ENCODE results near the gene PARD3B. TPM values are rescaled to one million over a fixed set of nuclear protein-coding genes. Genes with fewer than 3 reads are reported as not detected.

Gene PARD3B
- polyA plus RNA-seq, 10 donors = 6.5 to 10.2 (median 7.4) TPM

DNA sequence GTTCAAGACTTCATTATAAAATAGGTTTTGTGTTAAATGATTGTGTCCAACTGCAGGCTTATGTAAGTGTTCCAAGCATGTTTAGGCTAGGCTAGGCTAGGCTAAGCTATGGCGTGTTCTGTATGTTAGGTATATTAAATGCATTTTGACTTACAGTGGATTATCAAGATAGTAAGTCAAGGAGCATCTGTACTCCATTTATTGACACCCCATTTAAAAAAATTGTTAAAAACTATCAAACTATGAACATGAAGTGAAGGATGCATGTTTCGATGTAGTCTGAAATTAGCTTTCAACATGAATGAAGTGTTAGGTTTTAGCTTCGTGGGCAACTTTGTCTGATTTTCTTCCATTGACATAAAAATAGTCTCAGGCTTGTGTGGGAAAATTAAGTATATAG is 290.5 kb downstream of the PARD3B start:
- DNase-seq = no peak

DNA sequence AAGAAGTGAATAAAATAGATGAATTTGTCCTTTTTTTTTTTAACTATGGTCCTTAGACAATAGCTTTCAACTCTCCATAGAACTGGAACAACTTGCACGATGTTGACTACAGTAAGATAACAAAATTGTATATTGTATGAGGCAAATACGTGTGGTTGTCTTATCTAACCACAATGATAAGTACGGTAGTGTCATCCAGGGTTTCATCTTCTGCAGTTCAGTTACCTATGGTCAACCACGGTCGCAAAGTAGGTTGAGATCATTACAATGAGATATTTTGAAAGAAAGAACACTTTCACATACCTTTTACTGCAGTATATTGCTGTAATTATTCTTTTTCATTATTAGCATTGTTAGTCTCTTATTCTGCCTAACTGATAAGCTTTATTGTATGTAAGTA is 295.2 kb downstream of the PARD3B start:
- no peak for DNase-seq

DNA sequence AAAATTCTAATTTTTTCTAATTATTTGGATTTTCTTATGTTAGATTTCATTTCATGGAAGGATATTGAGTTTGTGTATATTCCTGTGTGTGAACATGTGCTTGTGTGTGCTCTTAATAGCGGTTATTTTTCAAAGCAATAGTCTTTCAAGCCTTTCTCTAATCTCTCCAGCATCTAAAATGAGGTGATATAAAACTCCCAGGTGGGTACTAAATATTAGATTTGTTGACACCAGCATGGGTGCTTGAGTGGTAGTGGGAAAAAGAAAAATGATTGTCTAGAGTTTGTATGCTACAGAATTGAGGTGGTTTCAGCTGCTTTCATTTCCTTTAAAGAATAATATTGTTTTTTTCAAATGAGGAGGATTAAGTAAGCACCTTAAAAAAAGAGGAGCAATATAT is 296.8 kb downstream of the PARD3B start:
- DNase-seq = no peak

DNA sequence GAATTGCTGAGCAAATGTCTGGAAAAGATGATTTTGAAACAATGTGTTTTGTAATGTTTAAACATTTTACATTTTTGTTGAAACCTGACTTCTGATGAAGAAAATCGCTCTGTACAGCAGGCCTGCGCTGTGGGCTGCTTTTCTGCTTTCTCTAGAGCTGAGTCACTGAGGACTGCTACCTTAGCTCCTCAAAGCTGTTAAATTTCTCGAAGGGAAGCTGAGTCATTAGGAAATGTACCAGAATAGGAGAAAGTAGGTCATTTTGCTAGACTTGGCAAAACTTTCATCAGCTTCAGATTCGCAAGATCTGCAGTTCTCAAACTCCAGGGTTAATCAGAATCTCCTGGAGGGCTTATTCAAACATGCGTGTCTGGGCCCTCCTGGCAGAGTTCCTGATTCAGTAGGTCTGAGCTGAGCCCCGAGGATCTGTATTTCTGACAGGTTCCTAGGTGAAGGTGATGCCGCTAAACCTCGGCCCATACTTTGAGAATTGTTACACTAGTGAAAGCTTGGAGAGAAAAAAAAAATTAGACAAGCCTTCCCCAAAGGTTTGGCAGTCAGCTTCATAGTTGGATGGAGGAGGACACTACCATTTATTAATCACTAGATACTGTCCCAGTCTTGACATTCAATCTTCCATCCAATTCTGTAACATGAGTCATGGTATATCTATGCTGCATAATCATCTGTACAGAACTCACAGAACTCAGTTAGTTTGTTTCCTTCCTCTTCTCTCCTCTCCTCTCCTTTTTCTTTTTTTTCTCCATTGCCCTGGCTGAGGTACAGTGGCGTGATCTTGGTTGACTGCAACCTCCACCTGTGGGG is 297.6 kb downstream of the PARD3B start:
- DNase-seq = peak; percentile 46 to 86 (median 72)

DNA sequence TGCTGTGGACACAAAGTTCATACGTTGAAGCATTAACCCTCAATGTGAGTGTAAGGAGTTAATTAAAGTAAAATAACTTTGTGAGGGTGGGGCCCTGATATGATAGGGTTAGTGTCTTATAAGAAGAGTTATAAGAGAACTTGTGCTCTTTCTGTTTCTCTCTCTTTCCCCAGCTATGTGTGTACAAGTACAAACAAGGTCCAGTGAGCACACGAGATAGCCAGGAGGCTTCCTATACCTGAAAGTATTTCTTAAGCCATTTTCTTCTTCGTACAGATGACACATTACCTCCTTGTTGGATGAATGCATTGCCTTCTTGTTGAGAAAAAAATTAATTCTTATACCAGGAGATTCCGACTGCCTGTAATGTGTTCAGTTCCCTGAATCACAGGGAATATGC is 301.2 kb downstream of the PARD3B start:
- no peak for DNase-seq

DNA sequence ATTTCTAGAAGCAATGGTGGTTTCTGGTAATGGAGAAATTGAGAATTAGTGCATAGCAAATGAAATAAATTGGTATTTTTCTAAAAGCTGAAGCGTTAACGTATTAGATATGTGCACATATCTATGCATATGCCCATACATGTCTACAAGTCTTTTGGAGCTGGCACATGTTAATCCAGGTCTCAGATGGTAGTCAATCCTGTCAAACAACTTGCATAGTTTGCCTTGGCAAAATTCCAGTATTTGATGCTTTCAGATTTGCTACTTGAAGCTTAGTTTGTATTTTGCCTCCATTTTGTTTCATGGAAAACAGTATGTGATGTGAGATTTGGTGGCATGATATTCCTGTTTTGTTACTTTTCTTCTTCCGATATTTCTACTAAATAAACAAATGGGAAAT is 304.6 kb downstream of the PARD3B start:
- DNase-seq = no peak

DNA sequence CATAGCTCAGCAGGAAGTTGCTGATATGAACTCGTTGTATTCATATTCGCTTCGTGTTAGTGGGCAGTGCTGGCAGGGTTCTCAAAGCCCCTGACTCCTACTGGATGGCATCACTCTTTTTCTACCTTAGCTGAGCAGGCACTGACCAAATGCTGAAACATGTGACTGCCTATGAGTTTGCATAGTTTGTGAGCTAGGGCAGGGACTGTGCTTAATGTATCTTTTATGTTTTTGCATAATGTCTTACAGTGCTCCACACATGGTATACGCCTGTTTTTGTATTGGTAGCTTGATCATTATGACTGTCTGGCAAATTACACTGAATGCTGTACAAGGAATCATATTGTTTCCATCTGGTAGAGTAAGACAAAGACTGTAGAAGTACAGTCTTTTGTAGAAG is 305.3 kb downstream of the PARD3B start:
- peak in 2 of 3 donors; percentile 14 to 44 for DNase-seq

DNA sequence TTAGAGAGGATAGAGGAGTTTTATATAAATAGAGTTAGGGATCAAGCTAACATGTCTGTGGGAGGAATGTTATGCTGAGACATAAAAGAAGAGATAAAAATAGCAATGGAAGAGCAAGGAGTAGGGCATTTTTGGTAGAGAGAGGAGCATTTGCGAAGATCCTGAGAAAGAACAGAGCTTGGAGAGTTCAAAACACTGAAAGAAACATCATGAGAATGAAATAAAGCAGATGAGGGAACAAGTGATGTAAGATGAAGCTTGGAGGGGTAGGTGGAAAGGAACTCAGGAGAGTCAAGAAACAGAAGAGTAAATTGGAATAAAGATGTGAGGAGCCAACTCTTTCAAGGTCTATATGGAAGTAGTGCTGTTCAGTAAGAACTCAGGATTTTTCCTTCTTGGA is 308.6 kb downstream of the PARD3B start:
- no peak for DNase-seq

DNA sequence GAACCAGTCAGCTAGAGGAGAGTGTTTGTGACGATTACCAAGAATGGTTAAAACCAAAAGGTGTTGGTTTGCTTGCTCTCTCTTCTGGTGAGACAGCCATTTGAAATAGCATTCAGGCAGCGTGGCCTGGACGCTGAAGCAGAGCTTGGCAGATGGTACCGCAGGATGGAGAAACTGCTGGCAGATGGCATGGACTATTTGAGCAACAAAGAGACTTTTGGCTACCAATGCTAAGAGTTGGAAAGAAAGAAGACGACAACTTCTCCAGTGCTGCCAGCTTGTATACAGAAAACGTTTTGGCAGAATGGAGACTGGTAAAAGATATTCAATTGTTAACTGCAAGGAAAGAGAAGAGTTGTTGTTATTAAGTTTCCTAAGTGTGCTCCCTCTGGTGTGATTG is 315.0 kb downstream of the PARD3B start:
- DNase-seq = peak in 2 of 3 donors; percentile 8 to 21

DNA sequence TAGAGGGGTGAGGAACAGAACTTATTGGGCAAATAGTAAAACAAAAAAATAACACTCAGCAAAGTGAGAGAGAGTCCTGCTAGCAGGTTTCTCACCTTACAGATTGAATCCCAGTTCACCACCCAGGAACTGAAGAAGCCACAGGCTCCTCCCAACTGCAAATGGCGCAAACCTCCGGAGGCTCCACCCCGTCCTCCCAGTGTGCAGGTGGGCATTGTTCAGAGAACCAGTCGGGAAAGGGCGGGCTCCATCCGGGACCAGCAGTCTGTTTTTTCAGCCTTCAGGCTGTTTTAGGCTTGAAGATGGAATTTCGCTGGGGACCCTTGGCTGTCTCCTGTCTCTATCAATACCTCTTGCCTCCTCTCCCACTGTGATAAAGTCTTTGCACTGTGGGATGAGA is 317.5 kb downstream of the PARD3B start:
- DNase-seq = no peak

DNA sequence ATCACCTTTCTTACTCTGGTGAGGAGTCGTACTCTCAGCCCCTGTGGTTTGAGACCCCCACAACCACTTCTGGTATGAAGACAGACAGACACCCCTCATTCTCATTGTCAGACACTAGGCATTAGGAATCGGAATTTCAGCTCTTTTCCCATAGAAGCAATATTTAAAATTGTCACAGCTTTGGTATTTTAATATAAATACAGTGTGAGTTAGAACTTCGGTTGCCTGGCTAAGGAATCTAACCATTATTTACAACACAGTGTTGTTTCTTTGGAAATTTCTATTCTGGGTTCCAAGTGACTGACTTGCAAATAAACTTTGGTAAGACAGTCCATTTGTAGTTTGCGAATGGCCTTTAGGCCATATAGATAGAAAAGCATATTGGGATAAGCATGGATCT is 318.1 kb downstream of the PARD3B start:
- DNase-seq = no peak

DNA sequence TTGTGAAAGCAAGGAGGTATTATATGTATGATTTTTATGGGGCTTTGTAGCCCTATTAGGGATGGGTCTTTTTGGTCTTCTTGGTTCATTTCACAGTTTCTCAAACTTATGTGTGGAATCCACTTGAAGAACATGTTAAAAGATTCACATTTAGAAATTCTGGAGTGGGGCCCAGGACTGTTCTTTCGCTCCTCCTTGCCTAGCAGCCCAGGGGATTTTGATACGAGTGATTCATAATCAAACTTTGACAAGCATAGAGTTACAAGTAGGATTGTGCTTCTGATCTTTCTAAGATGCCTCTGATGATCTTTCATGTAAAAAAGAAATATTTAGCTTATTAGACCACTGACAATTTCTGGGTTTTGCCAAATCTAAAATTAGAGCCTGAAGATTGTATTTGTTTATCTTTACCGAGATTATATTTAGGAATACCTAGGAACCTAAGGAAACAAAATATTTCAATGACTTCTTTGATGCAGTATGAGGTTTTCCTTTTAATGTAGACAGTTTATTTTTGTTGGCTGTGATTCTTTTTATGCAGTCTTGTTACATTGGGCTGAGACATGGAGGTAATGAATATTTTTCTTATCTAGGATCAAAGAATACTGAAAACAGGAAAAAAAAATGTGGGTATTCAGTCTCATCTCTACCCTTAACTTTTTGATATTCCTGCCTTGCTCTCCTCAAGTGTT is 324.0 kb downstream of the PARD3B start:
- peak; percentile 5 to 45 (median 17) for DNase-seq

DNA sequence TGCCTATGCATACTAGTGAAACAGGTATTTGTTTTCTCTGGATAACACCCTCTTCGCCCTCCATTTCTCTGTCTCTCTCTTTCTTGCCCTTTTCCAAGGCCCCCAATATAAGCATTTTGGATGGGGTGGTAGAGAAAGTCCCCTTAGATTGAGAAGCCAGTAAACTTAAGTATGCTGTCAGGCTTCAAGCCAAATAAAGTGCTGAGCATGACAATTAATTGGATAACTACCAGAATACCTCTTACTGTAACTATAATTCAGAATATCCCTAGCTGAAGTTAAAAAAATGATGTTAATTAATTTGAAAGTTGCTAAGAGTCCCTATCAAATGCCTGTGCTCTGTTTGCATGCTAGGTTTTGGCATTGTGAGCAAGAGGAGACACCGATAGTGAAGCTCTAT is 324.8 kb downstream of the PARD3B start:
- no peak for DNase-seq

DNA sequence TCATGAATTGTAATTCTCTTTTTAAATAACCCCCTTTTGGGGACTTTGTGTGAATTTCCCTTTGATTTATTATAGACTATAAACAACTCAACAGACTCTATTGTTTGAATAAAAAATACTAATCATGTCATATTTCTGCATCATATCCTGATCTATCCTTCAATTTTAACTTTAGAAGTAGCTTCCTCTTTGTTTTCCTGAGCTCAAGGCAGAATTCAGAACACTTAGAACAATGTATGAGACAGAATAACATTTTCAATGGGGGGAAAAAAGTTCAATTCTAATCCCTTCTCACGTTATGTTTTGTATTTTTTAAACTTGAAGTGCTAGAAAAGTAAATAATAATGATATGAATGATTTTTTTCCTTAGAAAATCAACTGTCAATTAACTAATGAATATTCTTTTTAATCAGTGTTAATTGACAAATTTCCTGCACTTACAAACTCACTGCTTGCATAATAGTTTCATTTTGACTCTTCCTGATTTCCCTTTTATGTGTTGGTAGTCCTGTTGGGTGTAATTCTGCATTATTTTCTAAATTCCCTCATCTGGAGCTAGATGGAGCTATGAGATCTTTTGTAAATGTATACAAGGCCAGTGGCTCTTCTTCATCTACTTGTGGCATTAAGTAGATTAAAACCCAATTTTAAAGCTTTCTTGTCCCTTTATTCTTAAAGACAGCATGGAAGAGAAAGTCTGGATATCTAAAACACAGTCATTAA is 326.1 kb downstream of the PARD3B start:
- peak; percentile 22 to 49 (median 22) for DNase-seq

DNA sequence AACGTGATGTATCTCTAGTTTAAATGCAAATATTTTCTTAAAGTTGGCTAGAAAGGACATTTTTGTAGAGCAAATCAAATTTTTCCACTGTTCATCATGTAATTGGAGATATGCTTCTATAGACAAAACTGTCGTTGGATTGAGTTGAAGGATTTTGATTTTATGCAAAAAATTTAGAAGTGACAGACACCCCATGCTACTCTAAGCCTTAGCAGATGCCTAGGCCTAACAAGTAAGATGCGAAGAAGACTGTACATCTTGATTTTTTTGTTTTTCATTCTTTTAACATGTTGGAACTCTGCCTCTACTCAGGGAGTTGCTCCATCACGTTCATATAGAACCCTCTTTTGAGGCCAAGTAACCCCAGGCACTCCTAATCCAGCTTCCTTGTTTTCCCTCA is 331.0 kb downstream of the PARD3B start:
- no peak for DNase-seq

DNA sequence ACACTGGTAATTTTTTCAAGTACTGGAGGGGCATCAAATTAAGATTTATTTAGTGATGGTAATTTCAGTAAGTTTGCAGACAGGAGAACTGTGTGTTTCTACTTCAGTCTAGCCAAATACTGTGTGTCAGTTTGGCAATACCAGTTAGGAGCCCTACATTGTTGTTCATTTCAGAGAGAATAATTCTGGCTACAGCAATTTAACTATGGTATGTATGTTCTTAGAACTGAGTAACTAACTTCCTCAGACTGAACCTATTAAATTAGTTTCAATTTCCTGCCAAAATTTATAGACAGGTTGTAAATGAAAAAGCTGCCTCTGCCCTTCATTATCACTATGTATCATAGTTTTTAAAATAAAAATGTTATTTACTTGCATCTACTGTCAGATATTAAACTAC is 332.4 kb downstream of the PARD3B start:
- no peak for DNase-seq

DNA sequence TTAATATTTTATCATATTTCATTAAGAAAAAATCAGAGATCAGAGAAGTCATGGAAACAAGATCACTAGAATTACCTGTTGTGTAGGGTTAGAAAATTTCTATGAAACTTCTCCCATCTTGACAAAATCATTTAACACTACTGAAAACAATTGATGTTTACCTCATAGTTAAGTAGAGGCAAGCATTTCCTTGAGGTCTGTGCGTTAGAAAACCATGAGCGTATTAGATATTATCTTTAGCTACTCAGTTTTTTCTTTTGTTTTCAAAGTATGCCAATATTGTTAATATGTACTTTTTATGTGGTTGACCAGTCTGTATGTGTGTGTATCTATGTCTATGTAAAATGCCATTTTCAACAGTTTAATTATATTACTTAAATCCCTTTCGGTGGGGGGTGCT is 335.7 kb downstream of the PARD3B start:
- DNase-seq = no peak

DNA sequence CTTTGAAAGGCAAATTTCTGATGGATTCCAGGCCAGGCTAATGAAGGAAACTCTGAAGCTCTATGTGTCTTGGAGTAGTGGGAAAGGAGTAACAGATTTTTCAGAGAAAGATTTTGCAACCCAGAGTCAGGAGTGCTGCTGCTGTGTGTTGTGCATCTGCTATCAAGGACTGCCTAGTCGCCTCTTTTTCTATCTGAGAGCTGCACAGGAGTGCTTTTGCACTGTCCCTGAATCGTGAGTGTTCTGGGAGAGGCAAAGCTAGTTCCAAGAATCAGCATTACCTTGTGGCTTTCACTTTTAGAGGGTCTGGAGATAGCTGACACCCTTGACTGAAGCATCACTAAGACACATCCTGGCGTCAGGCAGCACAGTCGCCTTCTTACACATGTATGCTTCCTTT is 336.4 kb downstream of the PARD3B start:
- no peak for DNase-seq

DNA sequence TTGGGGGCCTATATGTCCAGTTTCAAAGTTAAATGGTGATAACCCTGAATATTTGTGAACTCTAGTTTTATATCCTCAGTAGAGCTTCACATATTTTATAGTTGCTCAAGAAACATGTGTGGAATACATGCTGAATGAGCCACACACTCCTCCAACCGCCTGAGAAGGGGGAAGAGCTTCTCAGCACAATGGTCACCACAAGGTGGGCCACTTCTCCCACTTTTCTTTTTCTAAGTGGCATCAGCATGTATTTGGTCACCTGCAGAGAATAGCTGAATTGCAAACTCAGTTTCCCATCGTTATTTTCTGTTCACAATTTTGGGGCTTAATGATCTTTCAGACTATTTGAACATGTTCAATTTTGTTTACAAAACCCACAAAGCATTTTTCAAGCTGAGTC is 340.5 kb downstream of the PARD3B start:
- no peak for DNase-seq

DNA sequence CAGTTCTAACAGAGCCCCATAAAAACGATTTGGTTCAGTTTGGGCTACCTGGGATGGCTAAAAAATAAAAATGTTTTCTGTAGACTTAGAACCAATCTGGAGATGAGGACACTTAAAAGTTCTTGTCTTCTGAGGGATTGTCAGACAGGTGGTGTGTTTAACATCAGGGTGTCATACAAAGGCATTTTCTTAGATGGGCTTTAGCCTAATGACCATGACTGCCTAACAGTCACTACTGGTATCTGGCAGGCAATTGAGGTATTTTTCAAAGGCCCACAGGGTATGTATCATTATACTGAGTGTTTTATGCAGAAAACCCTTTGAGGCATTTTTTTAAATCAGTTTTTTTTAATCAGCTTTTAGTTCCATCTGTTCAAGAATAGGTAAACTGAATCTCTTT is 341.4 kb downstream of the PARD3B start:
- DNase-seq = no peak

DNA sequence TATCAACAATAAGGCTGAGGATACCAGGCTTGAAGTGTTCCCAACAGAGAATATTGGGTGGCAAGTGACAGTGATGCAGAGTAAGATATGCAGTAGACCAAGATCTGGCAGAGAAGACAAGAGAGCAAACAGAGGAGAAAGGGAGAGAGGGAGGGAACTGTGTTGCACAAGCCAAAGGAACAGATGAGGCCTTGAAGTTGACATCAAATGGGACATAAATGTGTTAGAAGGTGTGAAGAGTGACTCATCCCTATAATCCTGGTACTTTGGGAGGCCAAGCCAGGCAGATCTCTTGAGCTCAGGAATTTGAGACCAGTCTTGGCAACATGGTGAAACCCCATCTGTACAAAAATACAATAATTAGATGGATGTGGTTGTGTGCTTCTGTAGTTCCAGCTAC is 342.9 kb downstream of the PARD3B start:
- no peak for DNase-seq

DNA sequence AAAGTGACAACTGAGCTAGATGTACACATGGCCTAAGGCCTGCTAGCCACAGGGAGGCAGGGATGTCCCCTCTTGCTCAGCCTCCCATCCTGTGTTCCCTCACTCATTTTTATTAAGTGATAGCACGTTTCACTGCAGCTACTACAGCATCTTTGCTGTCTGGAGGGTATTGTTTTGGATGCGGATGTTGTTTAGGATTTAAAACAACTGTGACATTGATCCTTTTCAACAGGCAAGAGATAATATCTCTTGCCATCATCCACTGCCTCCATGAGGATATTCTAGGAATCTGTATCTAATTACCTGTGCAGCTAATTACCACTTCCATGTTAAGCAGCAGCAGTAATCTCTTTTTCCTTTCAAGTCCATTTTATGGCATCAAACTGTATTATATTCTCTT is 345.4 kb downstream of the PARD3B start:
- DNase-seq = no peak

DNA sequence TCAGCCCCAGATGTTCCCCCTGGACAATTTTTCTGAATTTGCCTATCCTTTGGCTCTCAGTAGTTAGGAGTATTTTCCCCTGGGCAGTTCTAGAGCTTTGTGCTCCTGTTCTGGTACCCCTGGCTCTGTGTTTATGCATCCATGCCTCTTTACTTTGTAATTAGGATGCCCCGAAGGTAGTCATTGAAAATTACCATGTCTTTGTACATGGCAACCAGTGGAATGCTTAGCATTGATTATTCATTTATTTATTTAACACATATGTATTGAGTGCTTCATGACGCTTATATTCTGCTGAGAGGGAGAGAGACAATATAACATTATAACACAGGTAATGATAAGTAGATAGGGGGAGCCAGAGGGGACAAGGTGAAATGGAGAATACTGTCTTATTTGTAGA is 346.5 kb downstream of the PARD3B start:
- no peak for DNase-seq
